Measurements from ENCODE around the gene TM7SF2.

Gene TM7SF2

GRCh38 chr11:65089621-65090020 is 22.1 kb upstream of the TM7SF2 start:
- DNase-seq (ENCODE audit: low read depth in 2 of 3, low spot score in 1 of 3) = no peak

GRCh38 chr11:65090628-65091027 is 21.0 kb upstream of the TM7SF2 start:
- no peak for DNase-seq (ENCODE audit: low read depth in 2 of 3, low spot score in 1 of 3)

- DNase-seq (ENCODE audit: low read depth in 2 of 3, low spot score in 1 of 3) = no peak
Measured at GRCh38 chr11:65095427-65095826, 16.2 kb upstream of the TM7SF2 start.

- DNase-seq (ENCODE audit: low read depth in 2 of 3, low spot score in 1 of 3) = peak; percentile 76 to 85 (median 77)
Measured at GRCh38 chr11:65095974-65096806, 15.5 kb upstream of the TM7SF2 start, which contains the start of gene VPS51. Gene VPS51, plus strand, starts transcription at chr11:65096214. Its CDS starts 37 bp downstream, at chr11:65096251.

- no peak for DNase-seq (ENCODE audit: low read depth in 2 of 3, low spot score in 1 of 3)
Measured at GRCh38 chr11:65096926-65097325, 14.7 kb upstream of the TM7SF2 start.

GRCh38 chr11:65100674-65101350 is 10.9 kb upstream of the TM7SF2 start:
- no peak for DNase-seq (ENCODE audit: low read depth in 2 of 3, low spot score in 1 of 3)

- DNase-seq (ENCODE audit: low read depth in 2 of 3, low spot score in 1 of 3) = no peak
Measured at GRCh38 chr11:65102142-65103095, 9.3 kb upstream of the TM7SF2 start.

GRCh38 chr11:65103476-65103875 is 8.2 kb upstream of the TM7SF2 start:
- no peak for DNase-seq (ENCODE audit: low read depth in 2 of 3, low spot score in 1 of 3)

- DNase-seq (ENCODE audit: low read depth in 2 of 3, low spot score in 1 of 3) = no peak
Measured at GRCh38 chr11:65104628-65105027, 7.0 kb upstream of the TM7SF2 start.

GRCh38 chr11:65107078-65107477 is 4.6 kb upstream of the TM7SF2 start:
- no peak for DNase-seq (ENCODE audit: low read depth in 2 of 3, low spot score in 1 of 3)

GRCh38 chr11:65107751-65108468 is 3.8 kb upstream of the TM7SF2 start:
- no peak for DNase-seq (ENCODE audit: low read depth in 2 of 3, low spot score in 1 of 3)

- no peak for DNase-seq (ENCODE audit: low read depth in 2 of 3, low spot score in 1 of 3)
Measured at GRCh38 chr11:65108469-65109123, 3.1 kb upstream of the TM7SF2 start.

- no peak for DNase-seq (ENCODE audit: low read depth in 2 of 3, low spot score in 1 of 3)
Measured at GRCh38 chr11:65109231-65110198, 2.2 kb upstream of the TM7SF2 start.

GRCh38 chr11:65110354-65110861 is 1.3 kb upstream of the TM7SF2 start:
- DNase-seq (ENCODE audit: low read depth in 2 of 3, low spot score in 1 of 3) = peak; percentile 88 to 100 (median 92)

- no peak for DNase-seq (ENCODE audit: low read depth in 2 of 3, low spot score in 1 of 3)
Measured at GRCh38 chr11:65111159-65111743, 421 bp upstream of the TM7SF2 start.

- DNase-seq (ENCODE audit: low read depth in 2 of 3, low spot score in 1 of 3) = peak in 2 of 3 donors; percentile 67 to 72
Measured at GRCh38 chr11:65112546-65113360, 1.1 kb downstream of the TM7SF2 start.

- no peak for DNase-seq (ENCODE audit: low read depth in 2 of 3, low spot score in 1 of 3)
Measured at GRCh38 chr11:65113361-65113756, 1.7 kb downstream of the TM7SF2 start.
